HUDEP-2 (cell line): ENCODE data around the gene PLCB1.

ENCODE experiments used
- DNase-seq, 76 experiments: peaks; one replicate each; lab custom pipeline; 2025; ENCODE audit not compliant: unreplicated experiment in 76 of 76; lab: John Stamatoyannopoulos, UW

Gene PLCB1

DNA sequence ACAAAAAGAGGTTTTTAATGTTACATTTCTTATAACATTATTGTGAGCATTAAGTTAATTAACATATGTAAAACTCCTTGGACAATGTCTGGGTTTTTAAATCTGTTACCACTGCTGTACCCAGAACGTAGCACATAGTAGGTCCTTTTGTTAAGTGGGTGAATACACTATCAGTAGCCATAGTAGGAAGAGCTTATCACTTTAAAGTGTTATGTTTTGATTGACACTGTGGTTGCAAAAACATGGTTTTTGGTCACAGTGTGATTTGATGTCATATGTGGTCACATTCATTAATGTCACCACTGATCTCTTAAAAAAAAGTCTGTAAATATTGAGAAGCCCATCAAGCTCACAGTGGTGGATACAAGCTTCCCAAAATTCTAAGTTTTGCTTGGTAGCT is 160.7 kb downstream of the PLCB1 start:
- no peak for DNase-seq

DNA sequence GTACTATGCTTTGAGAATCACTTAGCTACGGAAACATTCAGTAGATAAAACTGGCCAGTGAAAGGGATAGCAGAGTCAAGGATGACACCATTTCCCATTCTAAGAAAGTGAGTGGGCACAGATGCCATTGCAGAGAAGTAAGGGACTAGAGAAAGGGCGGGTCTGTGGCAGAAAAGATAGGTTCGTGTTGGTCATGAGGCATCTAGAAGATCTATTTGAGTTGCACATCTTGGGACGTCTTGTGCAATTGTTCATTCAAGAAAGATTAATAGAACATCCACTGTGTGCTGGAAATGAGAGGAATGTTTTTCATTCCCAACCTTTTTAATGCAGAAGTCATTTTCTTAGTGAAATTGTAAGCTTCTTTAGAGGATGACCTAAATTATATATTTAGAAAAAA is 161.7 kb downstream of the PLCB1 start:
- no peak for DNase-seq

DNA sequence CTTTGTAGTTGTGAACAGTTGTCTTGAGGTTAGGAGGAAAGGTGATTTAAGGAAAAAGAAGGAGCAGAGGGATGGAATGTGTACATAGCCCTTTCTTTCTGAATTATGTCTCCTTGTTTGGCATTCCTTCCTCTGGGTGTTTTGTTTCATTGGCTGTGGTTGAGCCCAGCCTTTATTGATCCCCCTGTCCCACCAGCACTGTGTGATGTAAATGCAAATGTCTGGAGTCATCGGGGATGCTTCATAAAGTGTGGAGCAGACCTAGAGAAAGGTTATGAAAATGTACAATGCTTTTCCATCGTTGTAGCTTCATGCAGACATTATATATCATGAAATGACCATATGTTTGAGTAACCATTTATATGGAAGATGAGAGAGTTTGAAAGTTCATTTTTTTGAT is 164.5 kb downstream of the PLCB1 start:
- DNase-seq, result no peak

DNA sequence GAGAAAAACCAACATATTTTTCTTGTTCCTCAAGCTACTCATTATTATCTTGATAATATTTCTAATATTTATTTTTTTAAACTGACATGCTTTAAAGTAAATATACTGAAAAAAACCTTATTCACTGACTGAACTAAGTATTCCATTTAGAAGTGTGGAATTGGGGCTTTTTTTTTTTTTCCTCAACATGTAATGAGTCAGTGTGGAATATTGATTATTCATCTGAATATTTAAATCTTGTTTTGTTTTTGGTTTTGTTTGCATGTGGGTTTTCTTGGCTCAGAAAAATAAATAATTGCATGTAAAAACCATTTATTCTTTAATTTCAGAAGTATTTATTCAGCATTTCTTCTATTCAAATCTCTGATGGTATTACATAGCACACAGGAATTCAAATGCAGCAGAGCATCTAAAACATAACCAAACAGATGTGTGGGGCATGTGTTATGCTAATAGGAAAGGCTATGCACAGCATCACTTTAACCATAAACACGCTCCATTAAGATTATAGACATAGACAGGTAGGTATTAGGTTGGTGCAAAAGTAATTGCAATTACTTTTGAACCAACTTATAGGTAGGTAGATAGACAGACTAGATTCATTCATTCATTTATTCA is 166.5 kb downstream of the PLCB1 start:
- DNase-seq, result no peak

DNA sequence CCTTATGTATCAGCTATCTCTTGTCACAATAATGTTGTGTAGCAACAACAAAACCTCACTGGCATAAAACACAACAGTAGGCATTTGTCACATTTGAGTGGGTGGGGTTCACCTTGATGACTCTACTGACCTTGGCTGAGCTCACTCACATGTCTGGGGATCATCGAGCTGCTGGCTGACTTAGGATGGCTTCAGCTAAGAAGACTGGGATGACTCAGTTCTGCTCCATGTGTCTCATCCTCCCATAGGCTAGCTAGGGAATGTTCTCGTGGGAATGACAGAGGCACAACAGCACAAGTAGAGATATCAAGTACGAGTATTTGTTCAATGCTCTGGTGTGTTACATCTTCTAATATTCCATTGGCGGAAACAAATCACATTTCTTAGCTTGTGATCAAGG is 167.9 kb downstream of the PLCB1 start:
- DNase-seq, result no peak

DNA sequence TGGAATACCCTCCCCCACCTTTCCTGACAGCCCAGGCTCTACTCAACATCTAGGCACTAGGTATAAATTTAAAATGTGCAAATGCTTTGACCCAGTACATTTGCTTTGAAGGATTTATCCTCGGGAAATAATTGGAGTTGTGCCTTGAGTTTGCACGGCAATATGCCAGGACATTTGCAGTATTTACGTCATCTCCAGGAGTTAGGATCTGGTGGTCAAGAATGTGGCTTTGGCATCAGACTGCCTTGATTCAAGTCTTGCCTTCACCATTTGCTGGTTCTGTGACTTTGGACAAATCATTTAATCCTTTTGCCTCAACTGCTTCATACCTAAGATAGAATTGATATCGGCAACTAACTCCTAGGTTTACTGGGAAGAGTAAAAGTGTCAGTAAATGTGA is 169.6 kb downstream of the PLCB1 start:
- DNase-seq, result no peak

DNA sequence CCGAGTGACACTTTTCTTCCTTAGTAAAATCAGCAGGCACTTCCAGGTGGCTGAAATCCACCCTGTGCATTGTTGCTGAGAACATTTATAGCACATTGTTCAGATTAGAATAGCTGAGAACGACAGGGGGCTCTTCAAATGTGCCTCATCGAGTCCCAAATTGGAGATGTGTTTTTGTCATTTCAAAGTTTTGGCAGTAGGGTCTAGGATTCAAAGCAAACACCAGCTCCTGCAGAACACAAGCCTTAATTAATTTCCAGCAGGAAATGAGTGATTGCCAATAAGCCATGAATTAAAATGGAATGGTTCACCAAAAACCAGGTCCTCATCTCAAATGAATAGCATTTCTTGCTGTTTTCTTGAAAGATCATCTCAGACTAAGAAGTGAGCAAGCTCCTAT is 171.6 kb downstream of the PLCB1 start:
- no peak for DNase-seq

DNA sequence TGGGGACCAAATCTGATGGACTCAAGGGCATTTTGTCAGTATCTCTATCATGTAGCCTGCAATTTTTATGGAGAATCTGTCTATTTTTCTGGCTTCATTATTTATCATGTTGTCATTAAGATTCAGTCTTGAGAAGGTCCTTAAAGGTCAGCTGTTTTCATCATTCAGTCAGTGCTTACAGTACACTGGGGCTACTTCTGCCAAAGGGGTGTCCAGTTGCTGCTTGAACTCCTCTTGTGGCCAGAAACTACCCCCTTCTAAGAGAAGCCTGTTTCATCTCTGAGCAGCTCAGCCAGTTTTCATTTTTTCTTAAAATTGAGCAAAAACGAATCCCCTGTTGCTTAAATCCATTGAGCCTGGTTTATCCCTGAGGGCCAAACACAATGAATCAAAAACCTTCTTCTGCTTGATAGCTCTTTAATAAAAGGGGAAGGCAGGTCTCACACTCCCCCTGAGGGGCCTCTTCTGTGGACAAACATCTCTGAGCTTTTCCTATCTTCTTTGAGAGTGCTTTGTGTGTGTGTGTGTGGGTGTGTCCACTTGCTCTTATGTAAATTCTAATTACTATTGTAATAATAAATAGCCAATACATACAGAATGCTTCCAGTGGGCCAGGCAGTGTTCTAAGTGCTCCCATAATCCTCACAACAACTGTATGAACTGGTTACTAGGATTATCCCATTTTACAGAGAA is 172.2 kb downstream of the PLCB1 start:
- DNase-seq, result no peak

DNA sequence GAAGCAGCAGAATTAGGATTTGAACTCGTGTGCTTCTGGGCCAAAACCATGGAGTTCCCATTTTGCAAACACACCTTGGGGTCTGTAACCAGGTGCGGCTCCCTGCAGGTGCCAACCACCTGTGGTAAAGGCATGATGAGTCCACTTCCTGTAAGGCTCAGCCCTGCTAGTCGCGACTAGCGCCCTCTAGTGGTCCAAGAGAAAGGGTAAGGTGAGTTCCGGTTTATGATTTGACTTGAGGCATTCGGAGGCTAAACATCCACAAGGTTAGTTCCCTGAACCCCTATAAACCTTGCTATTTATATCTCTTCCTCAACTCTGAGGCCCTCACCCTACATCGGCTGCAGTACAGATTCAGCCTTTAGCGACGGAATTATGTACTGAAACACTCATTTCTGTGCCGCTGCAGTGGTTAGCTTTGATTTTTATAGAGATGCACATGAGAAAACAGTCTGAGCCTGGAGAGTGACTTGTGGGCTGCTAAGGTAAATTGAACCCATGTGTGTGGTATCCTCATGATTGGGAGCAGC is 173.4 kb downstream of the PLCB1 start:
- DNase-seq, result peak in 28 of 76 experiments; percentile 0 to 35 (median 16)

DNA sequence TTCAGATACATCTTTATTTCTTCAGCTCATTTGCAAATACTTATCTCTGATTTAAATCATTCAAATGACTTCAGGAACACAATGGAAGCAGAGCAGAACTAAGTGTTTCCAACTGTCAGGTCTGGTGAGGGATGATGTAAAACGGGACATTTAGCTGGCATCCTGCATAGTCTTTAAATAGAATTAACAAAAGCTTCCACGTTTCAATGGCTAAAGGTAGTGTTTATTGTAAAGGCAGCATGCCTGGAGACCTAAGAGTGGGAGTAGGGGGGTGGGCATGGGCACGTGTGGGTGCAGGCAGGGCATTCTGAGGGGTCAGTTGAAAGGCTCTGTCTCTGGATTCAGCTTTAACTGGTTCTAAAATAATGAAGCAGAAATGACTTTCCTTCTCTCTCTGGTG is 174.9 kb downstream of the PLCB1 start:
- no peak for DNase-seq

DNA sequence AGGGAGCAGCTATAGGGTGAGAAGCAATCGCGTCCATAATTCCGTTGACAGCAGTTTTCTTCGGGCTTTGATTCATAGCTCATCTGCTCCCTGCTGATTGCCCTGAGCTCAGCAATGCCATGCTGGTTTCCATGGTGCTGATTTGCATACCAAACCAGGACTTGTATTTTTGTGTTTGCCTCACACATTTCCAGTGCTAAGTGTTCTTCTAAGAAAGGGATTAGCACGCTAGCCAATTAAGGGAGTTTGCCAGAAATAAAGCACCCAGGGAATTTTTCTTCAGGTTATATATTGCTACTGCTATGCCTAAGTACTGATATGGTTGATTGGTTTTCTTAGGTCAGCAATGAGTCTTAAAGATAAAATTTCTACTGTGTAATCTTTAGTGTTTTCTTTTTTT is 177.6 kb downstream of the PLCB1 start:
- no peak for DNase-seq

DNA sequence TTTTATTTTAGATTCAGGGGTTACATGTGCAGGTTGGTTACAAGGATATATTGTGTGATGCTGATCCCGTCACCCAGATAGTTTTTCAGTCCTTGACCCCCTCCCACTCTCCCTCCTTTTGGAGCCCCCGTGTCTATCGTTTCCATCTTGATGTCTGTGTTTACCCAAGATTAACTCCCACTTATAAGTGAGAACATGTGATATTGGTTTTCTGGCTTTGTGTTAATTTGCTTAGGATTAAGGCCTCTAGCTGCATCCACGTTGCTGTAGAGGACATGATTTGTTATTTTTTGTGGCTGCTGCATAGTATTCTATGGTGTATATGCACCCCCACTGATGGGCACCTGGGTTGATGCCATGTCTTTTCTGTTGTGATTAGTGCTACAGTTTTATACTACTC is 178.6 kb downstream of the PLCB1 start:
- DNase-seq, result no peak

DNA sequence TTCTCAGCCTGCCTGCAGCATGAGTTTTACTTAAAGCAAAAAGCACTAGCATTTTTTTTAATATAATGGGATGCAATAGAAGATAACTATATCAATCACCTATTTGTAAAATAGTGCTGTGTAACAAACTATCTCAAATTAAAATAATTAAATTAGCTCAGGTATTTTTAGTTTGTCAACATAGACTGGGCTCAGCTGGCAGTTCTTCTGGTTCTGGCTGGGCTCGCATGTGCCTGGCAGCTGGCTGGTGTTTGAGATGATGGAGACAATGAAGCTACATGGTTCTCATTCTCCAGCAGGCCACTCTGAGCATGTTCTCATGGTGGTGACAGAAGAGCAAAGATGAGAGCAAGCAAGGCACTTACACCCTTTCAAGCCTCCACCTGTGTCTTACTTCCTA is 181.0 kb downstream of the PLCB1 start:
- DNase-seq, result no peak

DNA sequence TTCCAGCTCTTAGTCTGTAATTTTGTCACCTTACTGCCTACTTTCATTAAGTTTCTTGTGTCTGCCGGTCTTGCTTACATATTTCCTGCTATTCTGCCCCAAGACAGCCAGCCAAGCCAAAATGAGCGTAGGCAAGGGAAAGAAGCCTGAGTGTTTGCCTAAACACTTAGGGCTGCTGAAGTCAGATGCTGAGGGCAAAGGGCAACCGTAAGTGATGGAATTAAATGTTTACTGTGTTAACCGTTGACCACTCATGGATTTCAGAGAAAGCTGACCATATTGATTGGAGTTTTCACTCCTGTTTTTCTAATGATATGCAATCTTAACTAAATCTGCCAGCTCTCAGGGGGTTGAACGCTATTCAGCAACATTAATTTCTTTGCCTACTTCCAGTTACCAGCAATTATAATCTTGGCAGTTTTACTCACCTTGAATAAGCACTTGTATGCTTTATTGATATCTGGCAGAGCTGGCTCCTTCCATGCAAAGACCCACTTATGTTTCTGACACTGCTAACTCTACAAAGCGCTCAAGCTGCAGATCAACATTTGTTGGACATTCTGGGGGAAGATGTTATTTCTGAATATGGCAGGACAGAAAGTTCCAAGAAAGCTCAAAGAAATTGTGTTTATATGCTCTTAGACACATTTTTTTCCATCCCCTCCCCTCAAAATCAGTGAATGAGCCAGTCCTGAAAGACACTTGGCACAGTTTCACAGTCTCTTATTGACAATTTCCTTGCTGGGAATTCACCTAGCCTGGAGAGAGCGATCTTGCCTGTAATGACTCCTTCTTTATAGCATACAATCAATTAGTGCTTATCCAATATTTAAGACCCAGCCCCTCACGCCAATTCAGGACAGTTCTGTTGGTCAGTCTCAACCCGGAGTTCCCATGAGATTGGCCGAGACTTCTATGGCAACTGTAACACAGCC is 183.8 kb downstream of the PLCB1 start:
- no peak for DNase-seq

DNA sequence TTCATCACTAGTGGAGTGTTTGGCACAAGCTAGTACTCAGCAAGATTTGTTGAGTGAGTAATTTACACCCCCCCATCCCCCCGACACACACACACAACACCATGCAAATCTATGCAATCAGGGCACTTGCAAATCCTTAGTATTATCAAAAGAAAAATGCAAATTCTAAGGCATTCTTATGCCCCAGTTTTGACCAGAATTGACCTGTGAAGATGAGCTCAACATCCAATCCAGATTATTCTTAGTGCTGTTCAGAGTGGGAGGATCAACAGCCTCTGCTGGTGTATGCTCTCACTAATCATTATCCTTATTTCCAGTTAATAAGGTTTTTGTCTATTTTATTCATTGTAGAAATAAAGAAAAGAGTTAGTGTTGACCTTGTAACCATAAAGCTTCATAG is 185.4 kb downstream of the PLCB1 start:
- no peak for DNase-seq

DNA sequence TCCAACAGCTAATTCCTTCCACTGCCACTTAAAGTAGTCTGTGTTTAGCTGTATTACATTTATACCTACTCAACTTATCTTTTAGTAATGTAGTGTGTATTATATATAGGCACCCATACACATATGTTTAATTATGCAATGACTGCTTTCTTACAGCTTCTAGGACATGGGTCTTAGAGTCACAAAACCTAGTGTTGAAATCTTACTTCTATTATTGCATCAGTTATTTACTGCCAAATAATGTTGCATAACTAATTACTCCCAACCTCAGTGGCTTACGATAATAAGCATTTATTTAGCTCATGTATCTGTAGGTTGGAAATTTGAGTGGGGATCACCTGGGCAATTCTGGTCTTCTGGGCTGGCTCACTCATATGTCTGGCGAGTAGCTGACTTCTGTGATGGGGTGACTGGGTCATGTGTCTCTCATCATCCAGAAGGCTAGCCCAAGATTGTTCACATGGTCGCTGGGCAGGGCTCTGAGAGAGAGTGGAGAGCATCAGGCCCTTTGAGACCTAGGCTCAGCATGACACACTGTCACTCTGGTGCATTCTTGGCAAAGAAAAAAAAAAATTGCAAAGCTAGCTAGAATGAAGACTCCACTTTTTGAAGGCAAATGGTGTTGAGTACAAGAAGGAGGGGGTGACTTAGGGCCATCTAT is 187.0 kb downstream of the PLCB1 start:
- DNase-seq, result no peak

DNA sequence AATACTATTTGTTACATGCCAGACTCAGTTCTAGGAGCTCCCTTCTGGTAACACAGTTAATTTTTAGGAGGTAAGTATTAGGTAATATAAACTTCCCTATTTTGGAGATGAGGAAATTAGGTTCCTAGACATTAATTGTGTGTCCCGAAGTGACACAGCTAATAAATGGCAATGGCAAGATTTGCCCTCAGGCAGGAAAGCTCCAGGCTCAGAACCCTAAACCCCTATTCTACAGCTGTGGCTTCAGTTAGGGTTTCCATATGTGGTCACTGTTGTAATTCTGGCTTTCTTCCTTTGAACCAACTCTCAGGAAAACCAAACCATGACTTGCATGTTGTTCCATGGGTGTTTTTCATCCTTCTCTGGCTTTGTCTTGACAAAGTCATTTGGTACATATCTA is 188.2 kb downstream of the PLCB1 start:
- no peak for DNase-seq

DNA sequence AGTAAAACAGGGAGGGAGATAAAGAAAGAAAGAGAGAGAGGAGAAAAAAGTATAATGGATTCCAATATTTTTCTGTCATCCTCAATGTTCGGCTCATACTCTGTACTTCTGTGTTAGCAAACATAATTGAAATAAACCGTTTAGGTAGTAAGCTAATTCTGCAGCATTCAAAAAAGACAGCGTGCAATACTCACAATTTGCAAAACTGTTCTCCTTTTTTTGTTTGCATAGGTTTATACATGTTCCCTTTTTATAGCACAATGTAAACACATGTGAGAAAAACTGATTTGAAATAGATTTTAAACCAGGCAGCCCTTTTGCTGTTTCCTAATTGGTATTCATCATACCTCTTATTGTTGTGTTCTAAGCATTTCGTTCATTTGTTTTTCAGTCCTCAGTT is 188.9 kb downstream of the PLCB1 start:
- no peak for DNase-seq

DNA sequence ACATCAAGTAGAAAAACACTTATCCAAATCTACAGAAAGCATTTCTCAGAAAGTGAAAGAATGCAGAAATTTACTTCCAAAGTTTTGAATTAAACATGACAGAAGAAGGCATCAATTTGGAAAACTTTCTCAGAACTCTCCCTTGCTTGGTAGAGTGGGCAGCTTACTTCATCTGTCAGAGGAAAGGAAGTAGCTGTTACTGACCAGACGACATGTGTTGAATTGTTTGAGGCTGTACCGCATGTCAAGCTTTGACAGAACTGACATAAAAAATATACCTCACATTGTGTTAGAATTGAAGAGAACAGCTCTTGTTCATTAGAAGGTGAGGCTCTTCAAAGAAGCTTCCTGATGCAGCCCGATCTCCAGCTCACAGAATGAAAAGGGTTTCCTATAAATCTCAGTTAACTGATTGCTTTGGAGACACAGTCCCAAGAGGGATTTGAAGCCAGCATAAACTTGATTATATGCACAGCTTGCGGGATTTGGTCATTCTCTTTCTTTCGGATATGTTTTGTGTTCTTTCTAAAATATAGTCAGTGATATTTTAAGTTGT is 190.7 kb downstream of the PLCB1 start:
- DNase-seq, result no peak

DNA sequence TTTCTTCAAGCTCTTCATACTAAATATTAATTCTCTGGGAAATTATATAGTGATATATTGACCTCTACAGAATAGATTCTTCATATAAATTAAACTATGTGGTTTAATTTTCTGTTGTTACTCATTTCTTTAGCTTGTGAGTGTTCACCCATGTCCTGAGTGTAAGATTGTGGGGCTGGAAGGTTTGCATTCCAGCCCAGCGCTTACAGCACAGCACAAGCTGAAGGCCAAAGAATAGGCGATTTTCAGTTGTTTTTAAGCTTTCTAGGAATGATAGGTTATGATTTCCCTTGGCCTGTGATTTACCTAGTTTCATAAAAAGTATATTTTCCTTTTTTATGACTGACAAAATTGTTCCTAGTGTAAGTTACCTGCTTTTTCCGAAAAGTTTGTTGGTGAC is 194.1 kb downstream of the PLCB1 start:
- DNase-seq, result no peak

DNA sequence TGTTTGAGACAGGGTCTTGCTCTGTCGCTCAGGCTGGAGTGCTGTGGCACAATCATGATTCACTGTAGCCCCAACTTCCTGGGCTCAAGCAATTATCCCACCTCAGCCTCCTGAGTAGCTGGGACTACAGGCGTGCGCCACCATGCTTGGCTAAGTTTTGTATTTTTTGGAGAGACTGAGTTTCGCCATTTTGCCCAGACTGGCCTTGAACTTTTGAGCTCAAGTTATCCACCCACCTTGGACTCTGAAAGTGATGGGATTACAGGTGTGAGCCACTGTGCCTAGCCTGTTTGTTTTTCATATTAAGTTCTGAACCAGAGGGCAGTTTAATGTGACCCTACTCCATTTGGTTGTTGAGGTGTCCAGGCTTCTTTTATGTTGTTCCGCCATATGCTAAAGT is 194.8 kb downstream of the PLCB1 start:
- DNase-seq, result no peak
